GM12873 (cell line): ENCODE data around the gene NOL4L.

Source experiments
- CTCF ChIP-seq: IDR thresholded peaks from 2 replicates; pipeline ENCODE4 v1.5.1; 2012; ENCODE audit warnings: low read depth, mild to moderate bottlenecking, moderate library complexity, low read length, control low read depth; ENCODE audit not compliant: insufficient read depth; ENCODE audit errors: missing control alignments

NOL4L gene

DNA sequence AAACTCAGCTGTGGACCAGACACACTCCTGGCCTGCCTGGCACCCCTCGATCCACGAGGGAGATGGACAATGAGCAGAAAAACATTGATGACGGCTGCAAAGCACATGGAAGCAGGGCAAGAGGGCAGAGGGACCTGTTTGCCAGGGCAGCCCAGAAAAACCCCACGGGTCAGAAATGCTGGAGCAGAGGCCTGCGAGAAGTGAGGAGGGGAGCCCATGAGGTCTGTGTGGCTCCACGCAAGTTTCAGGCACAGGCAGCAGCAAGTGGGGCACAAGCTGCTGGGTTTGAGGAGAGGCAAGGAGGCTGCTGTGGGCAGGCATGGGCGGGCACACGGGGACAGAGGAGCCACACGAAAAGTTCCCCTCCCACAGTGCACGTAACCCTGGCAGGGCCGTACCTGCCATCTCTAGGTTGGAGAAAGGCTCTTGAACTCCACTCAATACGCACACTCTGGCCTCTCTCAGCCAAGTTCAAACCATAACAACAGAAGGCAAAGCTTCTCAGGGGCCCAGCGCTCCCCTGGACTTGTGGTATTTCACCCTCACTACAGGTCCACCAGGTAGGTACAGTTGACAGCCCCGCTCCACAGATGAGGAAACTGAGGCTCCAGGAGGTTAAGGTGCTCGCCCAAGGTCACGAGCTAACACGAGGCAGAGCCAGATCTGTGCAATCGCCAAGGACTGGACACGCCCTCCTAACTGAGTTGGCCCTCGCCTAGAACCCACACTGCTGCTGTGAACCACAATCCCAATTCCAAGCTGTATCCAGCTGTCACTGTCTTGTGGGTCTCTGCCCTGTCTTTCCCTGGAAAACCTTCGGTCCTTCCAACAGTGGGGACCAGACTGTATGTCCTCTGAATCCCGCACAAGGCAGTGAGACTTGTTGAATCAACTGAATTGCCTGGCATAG, 108.2 kb downstream of the NOL4L start:
- TF ChIP-seq CTCF = no peak

- TF ChIP-seq CTCF = no peak
These were observed 109.9 kb downstream of the NOL4L start for GRCh38 chr20:32474967-32475811.

DNA sequence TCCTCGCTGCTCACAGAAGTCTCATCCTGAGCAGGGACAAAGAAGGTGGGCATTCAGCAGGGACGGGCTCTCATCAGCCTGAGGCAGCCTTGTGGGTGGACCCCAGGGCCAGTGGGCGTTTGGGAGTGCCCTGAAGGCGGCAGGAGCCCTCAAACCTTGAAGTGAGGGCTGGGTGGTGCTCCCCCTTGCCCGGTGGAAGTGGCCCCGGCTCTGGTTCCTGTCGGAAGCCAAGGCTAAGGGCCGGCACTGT, 110.5 kb downstream of the NOL4L start:
- no peak for TF ChIP-seq CTCF

GRCh38 chr20:32474009-32474716, 111.0 kb downstream of the NOL4L start:
- no peak for TF ChIP-seq CTCF

DNA sequence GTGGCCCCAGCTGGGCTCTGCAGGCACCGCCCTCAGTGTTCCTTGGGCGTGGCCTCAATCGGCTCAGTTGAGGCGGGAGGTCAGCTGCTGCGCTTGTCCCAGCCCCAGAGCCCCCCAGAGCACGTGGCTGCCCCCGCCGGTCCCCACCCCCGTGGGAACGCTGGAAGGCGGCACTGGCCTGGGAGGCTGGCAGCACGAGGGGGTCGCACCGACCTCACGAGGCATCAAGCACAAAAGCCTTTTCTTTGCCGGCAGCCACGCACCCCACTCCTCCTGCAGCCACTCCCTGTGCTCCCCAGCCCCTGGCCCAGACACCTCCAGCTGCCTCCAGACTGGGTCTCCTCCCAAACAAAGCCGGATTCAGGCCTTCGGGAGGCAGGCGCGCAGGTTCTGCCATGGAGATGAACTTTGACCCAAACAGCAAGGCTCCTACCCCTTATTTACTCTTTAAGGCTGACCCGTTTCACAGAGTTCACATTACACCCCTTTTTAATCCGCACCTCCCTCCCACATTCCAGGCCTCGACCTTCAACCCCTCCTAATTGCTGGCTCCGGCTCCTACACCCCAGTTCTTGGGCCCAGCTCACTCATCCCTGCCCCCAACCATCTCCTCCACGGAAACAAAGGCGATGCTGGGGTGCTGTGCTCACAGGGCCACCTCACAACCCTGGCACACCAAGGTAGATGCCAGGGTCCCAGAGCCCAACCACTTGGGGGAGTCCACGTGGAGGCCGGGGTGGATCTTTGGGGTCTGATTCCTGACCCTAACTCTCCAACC, 111.7 kb downstream of the NOL4L start:
- TF ChIP-seq CTCF = no peak

GRCh38 chr20:32472581-32473207, 112.4 kb downstream of the NOL4L start:
- no peak for TF ChIP-seq CTCF
